Uterus (tissue), 4 donors: ENCODE measurements around the gene TULP3. TPM values are rescaled to one million over a fixed set of nuclear protein-coding genes. Genes with fewer than 3 reads are reported as not detected.

ENCODE experiments used
- DNase-seq, 2 donors: peaks; one replicate each; pipeline ENCODE4 v3.0.0-alpha.2; 2019 to 2020
- H3K27ac ChIP-seq, 2 donors: fragments of 200-600 bp; sonication (generic); 1 replicate in 1 of 2; 2 replicates in 1 of 2; pipeline ENCODE4 v1.5.1; 2016 to 2018
- H3K27me3 ChIP-seq, 2 donors: fragments of 200-600 bp; sonication (generic); one replicate each; pipeline ENCODE4 v1.5.1; 2018 to 2019; ENCODE audit warnings: control low read depth in 1 of 2
- H3K36me3 ChIP-seq, 2 donors: fragments of 200-600 bp; sonication (generic); one replicate each; pipeline ENCODE4 v1.5.1; 2019; ENCODE audit warnings: control low read depth in 1 of 2
- H3K4me1 ChIP-seq, 2 donors: fragments of 200-600 bp; sonication (generic); one replicate each; pipeline ENCODE4 v1.5.1; 2018 to 2019; ENCODE audit warnings: control low read depth in 1 of 2
- H3K4me3 ChIP-seq, 2 donors: fragments of 200-600 bp; sonication (generic); 1 replicate in 1 of 2; 2 replicates in 1 of 2; pipeline ENCODE4 v1.5.1; 2018 to 2019; ENCODE audit warnings: mild to moderate bottlenecking in 1 of 2
- H3K9me3 ChIP-seq, 2 donors: fragments of 200-600 bp; sonication (generic); one replicate each; pipeline ENCODE4 v1.5.1; 2019; ENCODE audit warnings: control low read depth in 1 of 2
- POLR2A ChIP-seq, 2 donors: fragments of 450-650 bp; IDR thresholded peaks; one replicate each; pipeline ENCODE4 v1.6.1; 2016; ENCODE audit warnings: antibody characterized with exemption in 2 of 2, mild to moderate bottlenecking in 1 of 2, moderate library complexity in 1 of 2
- intact Hi-C: fragments of 100-400 bp; cut with DNase I; formaldehyde crosslinking; loops from one replicate; pipeline ENCODE4 v1.15.1; 2023; ENCODE audit warnings: low total_unique reads
- total RNA-seq, 4 donors: library from RNA; depleted of rRNA in 3 of 4; stranded (reverse); fragments of >200 nt in 3 of 4; gene quantifications; one replicate each; pipeline versions ENCODE4 v1.1.0 to v1.2.4, GENCODE V29; 2014 to 2023
- TF ChIP-seq, protein P1 (sequence below), 4 experiments: fragments of 200-600 bp in 2 of 4; fragments of 450-650 bp in 2 of 4; sonication (generic) in 2 of 4; IDR thresholded peaks; one replicate each; pipeline ENCODE4 v1.5.1; 2016 to 2019; ENCODE audit warnings: antibody characterized with exemption in 4 of 4, mild to moderate bottlenecking in 2 of 4, moderate library complexity in 1 of 4
- donor health status: DM: yes; HTN: yes; CAD: no.

Gene TULP3
- total RNA-seq, 4 donors from 2014 or later: 7.2 to 38.7 (median 29.4) TPM

GRCh38 chr12:2857021-2857431, 33.7 kb upstream of the TULP3 start, which contains the start of gene TEX52:
TSS of gene TEX52 (minus strand) at chr12:2857039. CDS start at chr12:2857026, 13 bp downstream.
- DNase-seq: no peak
- no peaks in the 10 kb centered on the region for H3K36me3 ChIP-seq
- H3K9me3 ChIP-seq: no peaks in the 10 kb centered on the region
- TF ChIP-seq POLR2A (IDR thresholded peaks at IDR 0.05): no peak
- TF ChIP-seq, protein P1, sequence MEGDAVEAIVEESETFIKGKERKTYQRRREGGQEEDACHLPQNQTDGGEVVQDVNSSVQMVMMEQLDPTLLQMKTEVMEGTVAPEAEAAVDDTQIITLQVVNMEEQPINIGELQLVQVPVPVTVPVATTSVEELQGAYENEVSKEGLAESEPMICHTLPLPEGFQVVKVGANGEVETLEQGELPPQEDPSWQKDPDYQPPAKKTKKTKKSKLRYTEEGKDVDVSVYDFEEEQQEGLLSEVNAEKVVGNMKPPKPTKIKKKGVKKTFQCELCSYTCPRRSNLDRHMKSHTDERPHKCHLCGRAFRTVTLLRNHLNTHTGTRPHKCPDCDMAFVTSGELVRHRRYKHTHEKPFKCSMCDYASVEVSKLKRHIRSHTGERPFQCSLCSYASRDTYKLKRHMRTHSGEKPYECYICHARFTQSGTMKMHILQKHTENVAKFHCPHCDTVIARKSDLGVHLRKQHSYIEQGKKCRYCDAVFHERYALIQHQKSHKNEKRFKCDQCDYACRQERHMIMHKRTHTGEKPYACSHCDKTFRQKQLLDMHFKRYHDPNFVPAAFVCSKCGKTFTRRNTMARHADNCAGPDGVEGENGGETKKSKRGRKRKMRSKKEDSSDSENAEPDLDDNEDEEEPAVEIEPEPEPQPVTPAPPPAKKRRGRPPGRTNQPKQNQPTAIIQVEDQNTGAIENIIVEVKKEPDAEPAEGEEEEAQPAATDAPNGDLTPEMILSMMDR (IDR thresholded peaks at IDR 0.05): no peak
- intact Hi-C loops: loop anchor here (5.0 kb wide), 1 partner anchor 175 kb away; no protein-coding TSS in a partner anchor
- H3K4me1 ChIP-seq: no peaks in the 10 kb centered on the region
- no peaks in the 10 kb centered on the region for H3K27me3 ChIP-seq
- no peak within 1 kb of the TSS for H3K4me3 ChIP-seq
- no peak within 1 kb of the TSS for H3K27ac ChIP-seq

DNA sequence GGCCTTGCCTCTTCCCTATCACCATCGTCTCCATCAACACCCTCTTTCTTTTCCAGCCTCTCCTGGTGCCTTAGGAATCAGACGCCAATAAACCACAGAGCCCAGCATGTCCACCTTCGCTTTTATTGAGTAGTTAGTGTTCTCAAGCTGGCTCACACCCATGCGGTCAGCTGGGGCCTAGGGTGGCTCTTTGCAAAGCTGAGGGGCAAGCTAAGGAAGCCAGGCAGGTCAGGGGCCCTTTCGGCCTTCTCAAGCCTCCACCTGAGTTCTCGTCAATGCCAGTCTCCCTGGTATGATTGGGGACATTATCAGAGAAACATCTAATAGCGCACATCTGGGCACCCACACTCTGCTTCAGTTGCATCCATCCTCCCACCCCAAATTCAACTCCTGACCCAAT, 33.1 kb upstream of the TULP3 start:
- no peak overlapping the region for H3K4me3 ChIP-seq
- H3K9me3 ChIP-seq: no peaks in the 10 kb centered on the region
- no peaks in the 10 kb centered on the region for H3K4me1 ChIP-seq
- no peak for TF ChIP-seq POLR2A (IDR thresholded peaks at IDR 0.05)
- TF ChIP-seq, protein P1 (IDR thresholded peaks at IDR 0.05): no peak
- no peak for DNase-seq
- intact Hi-C loops: loop anchor here (5.0 kb wide), 1 partner anchor 175 kb away; no protein-coding TSS in a partner anchor
- no peaks in the 10 kb centered on the region for H3K36me3 ChIP-seq
- H3K27me3 ChIP-seq: no peaks in the 10 kb centered on the region
- no peak overlapping the region for H3K27ac ChIP-seq

GRCh38 chr12:2858334-2858733, 32.4 kb upstream of the TULP3 start:
- H3K4me3 ChIP-seq: no peak overlapping the region
- no peaks in the 10 kb centered on the region for H3K4me1 ChIP-seq
- TF ChIP-seq POLR2A (IDR thresholded peaks at IDR 0.05): no peak
- TF ChIP-seq, protein P1 (IDR thresholded peaks at IDR 0.05): no peak
- no peaks in the 10 kb centered on the region for H3K27me3 ChIP-seq
- intact Hi-C loops: loop anchor here (5.0 kb wide), 1 partner anchor 174 kb away; no protein-coding TSS in a partner anchor
- H3K27ac ChIP-seq: peak overlapping the region in 1 of 2 donors; percentile 10
- H3K9me3 ChIP-seq: no peaks in the 10 kb centered on the region
- DNase-seq: no peak
- H3K36me3 ChIP-seq: no peaks in the 10 kb centered on the region

- H3K4me3 ChIP-seq: no peak overlapping the region
- no peaks in the 10 kb centered on the region for H3K27me3 ChIP-seq
- no peaks in the 10 kb centered on the region for H3K9me3 ChIP-seq
- H3K27ac ChIP-seq: peak overlapping the region; percentile 32 to 46
- peak in 1 of 2 donors; percentile 31 for DNase-seq
- no peaks in the 10 kb centered on the region for H3K36me3 ChIP-seq
- TF ChIP-seq, protein P1 (IDR thresholded peaks at IDR 0.05): no peak
- TF ChIP-seq POLR2A (IDR thresholded peaks at IDR 0.05): no peak
- intact Hi-C loops: loop anchor here (5.0 kb wide), 1 partner anchor 173 kb away; no protein-coding TSS in a partner anchor
- H3K4me1 ChIP-seq: no peaks in the 10 kb centered on the region
Observed at GRCh38 chr12:2858944-2859421, 31.7 kb upstream of the TULP3 start.

GRCh38 chr12:2860170-2860569, 30.5 kb upstream of the TULP3 start:
- Histone ChIP-seq H3K4me1 (no peaks in the 10 kb centered on the region), H3K36me3 (no peaks in the 10 kb centered on the region), H3K27me3 (no peaks in the 10 kb centered on the region), H3K27ac (no peak overlapping the region), H3K9me3 (no peaks in the 10 kb centered on the region), H3K4me3 (no peak overlapping the region)
- intact Hi-C loops: no loop called here
- no peak for DNase-seq
- no peak for TF ChIP-seq POLR2A (IDR thresholded peaks at IDR 0.05)
- TF ChIP-seq, protein P1 (IDR thresholded peaks at IDR 0.05): no peak
